A549 (cell line): ENCODE results near the gene PDS5A. TPM values are rescaled to one million over a fixed set of nuclear protein-coding genes. Genes with fewer than 3 reads are reported as not detected.
"Not testable (repeated sequence)": the region's sequence is repeated elsewhere in the genome, so short reads cannot be mapped to it uniquely, and the experiment has no call there.

Source experiments
- ATAC-seq, 2 experiments: fragments of 200-7000 bp in 1 of 2; fragments of >200 bp in 1 of 2; cut with Nextera tagmentation in 1 of 2; cut with Tn5 transposase in 1 of 2; 3 replicates each; pipeline versions ENCODE4 v1.8.0 to v1.9.1; 2018 to 2020; ENCODE audit warnings: mild to moderate bottlenecking in 1 of 2, moderate library complexity in 1 of 2
- CTCF ChIA-PET: fragments of 300-600 bp; sonication (Branson Sonifier 250); formaldehyde crosslinking; extraction: SDS; loops from one replicate; lab custom pipeline; 2021; ENCODE audit warnings: antibody characterized with exemption, inconsistent platforms; lab: Yijun Ruan, JAX
- POLR2A ChIA-PET: fragments of 350-600 bp; formaldehyde crosslinking; extraction: SDS; loops from one replicate; lab custom pipeline; 2021; ENCODE audit warnings: antibody characterized with exemption, inconsistent platforms; lab: Yijun Ruan, JAX
- DNase-seq, 2 experiments: peaks; one replicate each; pipeline versions ENCODE4 v3.0.0 to v3.0.0-alpha.2; 2011 to 2016; ENCODE audit warnings: low read depth in 1 of 2, low spot score in 1 of 2
- FAIRE-seq: peaks from 2 replicates; lab custom pipeline; 2011; peaks lifted over from hg19 to GRCh38; lab: Jason Lieb, UNC
- H3K27ac ChIP-seq, 2 experiments: fragments of >200 bp; sonication (Bioruptor Twin); formaldehyde crosslinking; 3 replicates each; pipeline ENCODE4 v1.5.1; 2016 to 2017
- H3K4me1 ChIP-seq: fragments of >200 bp; sonication (Bioruptor Twin); formaldehyde crosslinking; 3 replicates; pipeline ENCODE4 v1.6.1; 2016
- H3K4me2 ChIP-seq: fragments of >200 bp; sonication (Bioruptor Twin); formaldehyde crosslinking; 3 replicates; pipeline ENCODE4 v1.6.1; 2016
- H3K4me3 ChIP-seq: fragments of >200 bp; sonication (Bioruptor Twin); formaldehyde crosslinking; 3 replicates; pipeline ENCODE4 v1.5.1; 2016
- H3K9me3 ChIP-seq: fragments of >200 bp; sonication (Bioruptor Twin); formaldehyde crosslinking; 3 replicates; pipeline ENCODE4 v1.6.1; 2016
- BHLHE40 ChIP-seq: IDR thresholded peaks from 2 replicates; pipeline ENCODE4 v1.6.1; 2012; ENCODE audit warnings: low read depth, low read length, inconsistent platforms
- CBX2 ChIP-seq: fragments of 200-600 bp; sonication (generic); IDR thresholded peaks from 2 replicates; pipeline ENCODE4 v1.6.1; 2016; ENCODE audit warnings: low read depth, mild to moderate bottlenecking, borderline replicate concordance
- CBX8 ChIP-seq: fragments of 200-600 bp; sonication (generic); IDR thresholded peaks from 2 replicates; pipeline ENCODE4 v1.6.1; 2016
- CEBPB ChIP-seq, 2 experiments: fragments of >200 bp in 1 of 2; sonication (Bioruptor Twin) in 1 of 2; formaldehyde crosslinking in 1 of 2; IDR thresholded peaks; 2 replicates each; pipeline ENCODE4 v1.6.1; 2012 to 2016
- CHD2 ChIP-seq: fragments of 150-350 bp; IDR thresholded peaks from 2 replicates; pipeline ENCODE4 v1.6.1; 2014; ENCODE audit warnings: low read length; ENCODE audit not compliant: partially characterized antibody
- CTCF ChIP-seq: fragments of >200 bp; sonication (Bioruptor Twin); formaldehyde crosslinking; IDR thresholded peaks from 3 replicates; pipeline ENCODE4 v1.5.1; 2016
- E2F6 ChIP-seq: IDR thresholded peaks from 2 replicates; pipeline ENCODE4 v1.6.1; 2012; ENCODE audit warnings: low read depth, borderline replicate concordance
- EHF ChIP-seq: fragments of 250-450 bp; sonication (Bioruptor Pico); IDR thresholded peaks from 2 replicates; pipeline ENCODE4 v1.5.0; 2020; ENCODE audit warnings: mild to moderate bottlenecking
- EHMT2 ChIP-seq: fragments of 200-600 bp; sonication (generic); IDR thresholded peaks from 2 replicates; pipeline ENCODE4 v1.6.1; 2016; ENCODE audit warnings: antibody characterized with exemption, low read depth, mild to moderate bottlenecking, moderate library complexity
- ELK1 ChIP-seq: fragments of 150-350 bp; IDR thresholded peaks from 2 replicates; pipeline ENCODE4 v1.6.1; 2014; ENCODE audit warnings: low read depth, mild to moderate bottlenecking, low read length
- GATA3 ChIP-seq: IDR thresholded peaks from 2 replicates; pipeline ENCODE4 v1.6.1; 2012; ENCODE audit warnings: borderline replicate concordance
- HES2 ChIP-seq: fragments of >200 bp; sonication (Bioruptor Twin); formaldehyde crosslinking; IDR thresholded peaks from 2 replicates; pipeline ENCODE4 v1.6.1; 2016
- HEYL ChIP-seq: fragments of 250-450 bp; sonication (Bioruptor Pico); IDR thresholded peaks from 2 replicates; pipeline ENCODE4 v1.8.0; 2021; ENCODE audit warnings: mild to moderate bottlenecking, moderate library complexity
- HOXB5 ChIP-seq: fragments of 250-450 bp; sonication (Bioruptor Pico); IDR thresholded peaks from 2 replicates; pipeline ENCODE4 v1.5.0; 2020; ENCODE audit warnings: mild to moderate bottlenecking, moderate library complexity
- JUNB ChIP-seq: fragments of >200 bp; sonication (Bioruptor Twin); formaldehyde crosslinking; IDR thresholded peaks from 2 replicates; pipeline ENCODE4 v1.6.1; 2016
- KDM1A ChIP-seq: fragments of 200-600 bp; sonication (generic); IDR thresholded peaks from 2 replicates; pipeline ENCODE4 v1.6.1; 2016; ENCODE audit warnings: low read depth, mild to moderate bottlenecking
- MAX ChIP-seq: IDR thresholded peaks from 2 replicates; pipeline ENCODE4 v1.6.1; 2012
- MYC ChIP-seq: IDR thresholded peaks from 2 replicates; pipeline ENCODE4 v1.6.1; 2012; ENCODE audit warnings: mild to moderate bottlenecking, inconsistent platforms, low read length, improper control_type of control experiment, borderline replicate concordance
- NPAS2 ChIP-seq: fragments of 250-450 bp; sonication (Bioruptor Pico); IDR thresholded peaks from 2 replicates; pipeline ENCODE4 v1.8.0; 2022; ENCODE audit warnings: mild to moderate bottlenecking, moderate library complexity, borderline replicate concordance
- NR3C1 ChIP-seq: fragments of >200 bp; sonication (Bioruptor Twin); formaldehyde crosslinking; IDR thresholded peaks from 3 replicates; pipeline ENCODE4 v1.6.1; 2017
- PBX3 ChIP-seq: IDR thresholded peaks from 2 replicates; pipeline ENCODE4 v1.6.1; 2012
- POLR2A ChIP-seq: IDR thresholded peaks from 2 replicates; pipeline ENCODE4 v1.6.1; 2012; ENCODE audit warnings: mild to moderate bottlenecking, low read length
- POLR2AphosphoS2 ChIP-seq: conservative IDR thresholded peaks from 2 replicates; pipeline ENCODE4 v1.6.1; 2012; ENCODE audit warnings: low read length, improper control_type of control experiment, inconsistent platforms
- RARB ChIP-seq: fragments of 250-450 bp; sonication (Bioruptor Pico); IDR thresholded peaks from 2 replicates; pipeline ENCODE4 v1.8.0; 2021; ENCODE audit warnings: mild to moderate bottlenecking, moderate library complexity
- RCOR1 ChIP-seq: fragments of 150-350 bp; IDR thresholded peaks from 2 replicates; pipeline ENCODE4 v1.6.1; 2014; ENCODE audit warnings: antibody characterized with exemption, low read length, low read depth
- SMC3 ChIP-seq: fragments of >200 bp; sonication (Bioruptor Twin); formaldehyde crosslinking; IDR thresholded peaks from 3 replicates; pipeline ENCODE4 v1.6.1; 2018; ENCODE audit warnings: inconsistent platforms
- SREBF2 ChIP-seq: fragments of 450-650 bp; IDR thresholded peaks from 2 replicates; pipeline ENCODE4 v1.6.1; 2014; ENCODE audit warnings: mild to moderate bottlenecking, moderate library complexity
- TP53 ChIP-seq: fragments of 250-450 bp; sonication (Bioruptor Pico); IDR thresholded peaks from 2 replicates; pipeline ENCODE4 v1.5.0; 2021; ENCODE audit warnings: mild to moderate bottlenecking, moderate library complexity
- ZSCAN20 ChIP-seq: fragments of 250-450 bp; sonication (Bioruptor Pico); IDR thresholded peaks from 2 replicates; pipeline ENCODE4 v1.8.0; 2022; ENCODE audit warnings: mild to moderate bottlenecking, moderate library complexity
- WGBS: methylation state at CpG from one replicate; pipeline ENCODE4 v1.1.6; 2017; ENCODE audit errors: missing lambda C conversion rate; 5-methylcytosine and 5-hydroxymethylcytosine counted together
- polyA plus RNA-seq, 4 experiments: library from polyadenylated mRNA; depleted of rRNA in 3 of 4; stranded (reverse); fragments of >200 nt; fragmentation: RNase III in 1 of 4; extraction: RNeasy Plus Mini Kit Qiagen cat#74134 plus additional on column Dnase treatment in 1 of 4; gene quantifications; 2 replicates in 3 of 4; 3 replicates in 1 of 4; pipeline ENCODE4 v1.2.3, GENCODE V29; 2011 to 2017

Gene PDS5A
- polyA plus RNA-seq, 2 of the 4 experiments (the other 2 are of a cell fraction): 33.0 to 87.5 TPM

- ATAC-seq: no peak
- DNase-seq: no peak
Measured at GRCh38 chr4:39947963-39948362, 29.7 kb downstream of the PDS5A start.

GRCh38 chr4:39947417-39947816, 30.3 kb downstream of the PDS5A start:
- H3K27ac ChIP-seq: no peak overlapping the region

More at GRCh38 chr4:39947963-39948362, 29.7 kb downstream of the PDS5A start:
- CTCF ChIA-PET: no interaction called here
- no peak for FAIRE-seq
- no peak overlapping the region for H3K4me3 ChIP-seq
- TF ChIP-seq HEYL (CRISPR knock-in tag) (no peak), CBX2 (no peak), KDM1A (no peak), HOXB5 (CRISPR knock-in tag) (no peak), CBX8 (no peak), CEBPB (IDR thresholded peaks at IDR 0.05) (no peak), HES2 (no peak), E2F6 (no peak), POLR2AphosphoS2 (no peak), NR3C1 (no peak), ZSCAN20 (no peak)
- TF ChIP-seq, all 56 proteins: peak for 0
- H3K27ac ChIP-seq: no peak overlapping the region
- 92% methylated on average over 2 of the region's 2 CpGs for whole genome bisulfite sequencing
- H3K9me3 ChIP-seq: no peaks in the 10 kb centered on the region
- peaks cover 10% of the 10 kb centered on the region; the same call in 2 of the 3 replicates for H3K4me1 ChIP-seq
- H3K4me2 ChIP-seq: no peak overlapping the region
- POLR2A ChIA-PET: no interaction called here

GRCh38 chr4:39944245-39944644, 33.5 kb downstream of the PDS5A start:
- H3K4me2 ChIP-seq, POLR2A ChIA-PET, H3K4me3 ChIP-seq, H3K9me3 ChIP-seq, H3K27ac ChIP-seq, DNase-seq, ATAC-seq, FAIRE-seq, CTCF ChIA-PET: not testable (repeated sequence)
- WGBS: 97% methylated on average over 9 of the region's 10 CpGs
- peaks cover 13% of the 10 kb centered on the region; the same call in 2 of the 3 replicates for H3K4me1 ChIP-seq

More at GRCh38 chr4:39947417-39947816, 30.3 kb downstream of the PDS5A start:
- TF ChIP-seq BHLHE40 (no peak), CEBPB (IDR thresholded peaks at IDR 0.05) (0 out of 4 replicates have a peak, but pooled peaks of 1 of the 2 experiments have one; percentile 20)
- no peaks in the 10 kb centered on the region for H3K9me3 ChIP-seq
- POLR2A ChIA-PET: no interaction called here
- H3K4me3 ChIP-seq: no peak overlapping the region
- DNase-seq: no peak
- peaks cover 10% of the 10 kb centered on the region; the same call in 2 of the 3 replicates for H3K4me1 ChIP-seq
- H3K4me2 ChIP-seq: no peak overlapping the region
- FAIRE-seq: no peak
- CTCF ChIA-PET: no interaction called here
- 47% methylated on average over 1 of the region's 1 CpG for WGBS
- ATAC-seq: no peak

- FAIRE-seq: no peak
- CTCF ChIA-PET: no interaction called here
- POLR2A ChIA-PET: no interaction called here
- WGBS: 84% methylated on average over 9 of the region's 9 CpGs
- no peak overlapping the region for H3K4me3 ChIP-seq
- ATAC-seq: no peak
- peaks cover 8% of the 10 kb centered on the region; the same call in 2 of the 3 replicates for H3K4me1 ChIP-seq
- DNase-seq: no peak
- no peak overlapping the region for H3K27ac ChIP-seq
- H3K4me2 ChIP-seq: no peak overlapping the region
- H3K9me3 ChIP-seq: no peaks in the 10 kb centered on the region
- TF ChIP-seq EHF (CRISPR knock-in tag) (no peak), GATA3 (no peak), NPAS2 (CRISPR knock-in tag) (no peak), SMC3 (no peak), EHMT2 (no peak), BHLHE40 (no peak), SREBF2 (no peak), MAX (no peak), RCOR1 (no peak), ELK1 (no peak), RARB (CRISPR knock-in tag) (no peak), MYC (no peak), PBX3 (no peak), CHD2 (no peak), CTCF (no peak), POLR2A (no peak), TP53 (no peak), NR3C1 (no peak), JUNB (no peak)
Measured at GRCh38 chr4:39942507-39942906, 35.2 kb downstream of the PDS5A start.
